GM19372 (cell line): ENCODE data around the gene CCDC122.
"Not testable (repeated sequence)": the region's sequence is repeated elsewhere in the genome, so short reads cannot be mapped to it uniquely, and the experiment has no call there.

Source experiments
- ATAC-seq: cut with Tn5 transposase; IDR thresholded peaks from one replicate; pipeline ENCODE4 v1.9.1; 2021; ENCODE audit warnings: mild to moderate bottlenecking, low read depth, moderate library complexity; ENCODE audit not compliant: unreplicated experiment

The CCDC122 gene

GRCh38 chr13:43877766-43878165 is 1.8 kb downstream of the CCDC122 start:
- no peak for ATAC-seq

- no peak for ATAC-seq
These were observed 2.2 kb downstream of the CCDC122 start for GRCh38 chr13:43877326-43877725.

GRCh38 chr13:43876366-43876765 is 3.2 kb downstream of the CCDC122 start:
- no peak for ATAC-seq

GRCh38 chr13:43874504-43875092 is 4.9 kb downstream of the CCDC122 start:
- no peak for ATAC-seq

- ATAC-seq: no peak
These were observed 7.4 kb downstream of the CCDC122 start for GRCh38 chr13:43872181-43872580.

- ATAC-seq: no peak
These were observed 13.6 kb downstream of the CCDC122 start for GRCh38 chr13:43865892-43866291.

- no peak for ATAC-seq
These were observed 14.6 kb downstream of the CCDC122 start for GRCh38 chr13:43864921-43865320.

- ATAC-seq: no peak
These were observed 17.7 kb downstream of the CCDC122 start for GRCh38 chr13:43861863-43862262.

GRCh38 chr13:43852923-43853404 is 26.6 kb downstream of the CCDC122 start:
- ATAC-seq: no peak

GRCh38 chr13:43850873-43851272 is 28.7 kb downstream of the CCDC122 start:
- no peak for ATAC-seq

- ATAC-seq: no peak
These were observed 31.4 kb downstream of the CCDC122 start for GRCh38 chr13:43848001-43848649.

- no peak for ATAC-seq
These were observed 32.9 kb downstream of the CCDC122 start for GRCh38 chr13:43846496-43847158.

GRCh38 chr13:43838909-43839308 is 40.6 kb downstream of the CCDC122 start:
- no peak for ATAC-seq

GRCh38 chr13:43835701-43836100 is 43.8 kb downstream of the CCDC122 start:
- ATAC-seq: no peak

- ATAC-seq: no peak
These were observed 48.5 kb downstream of the CCDC122 start for GRCh38 chr13:43831088-43831487.

- no peak for ATAC-seq
These were observed 49.1 kb downstream of the CCDC122 start for GRCh38 chr13:43830497-43830881.

GRCh38 chr13:43824656-43825055 is 54.9 kb downstream of the CCDC122 start:
- ATAC-seq: not testable (repeated sequence)

- no peak for ATAC-seq
These were observed 56.6 kb downstream of the CCDC122 start for GRCh38 chr13:43822969-43823368.

- no peak for ATAC-seq
These were observed 63.1 kb downstream of the CCDC122 start for GRCh38 chr13:43816401-43816889.

- ATAC-seq: no peak
These were observed 64.3 kb downstream of the CCDC122 start for GRCh38 chr13:43815204-43815603.

- ATAC-seq: no peak
These were observed 70.9 kb downstream of the CCDC122 start for GRCh38 chr13:43808676-43809075.
